IPS DF 6.9 (cell line): Measurements from ENCODE around the gene GABBR1.

Experiments
- DNase-seq: peaks from one replicate; pipeline ENCODE4 v3.0.0-alpha.2; 2013; ENCODE audit warnings: low read depth, low spot score
- H3K27ac ChIP-seq: one replicate; pipeline ENCODE4 v1.5.1; 2013; ENCODE audit warnings: low read length, control low read depth
- H3K27me3 ChIP-seq: 2 replicates; pipeline ENCODE4 v1.6.1; 2013; ENCODE audit warnings: mild to moderate bottlenecking, low read length; ENCODE audit not compliant: control insufficient read depth, insufficient read depth
- H3K36me3 ChIP-seq: 2 replicates; pipeline ENCODE4 v1.6.1; 2013; ENCODE audit warnings: low read length; ENCODE audit not compliant: control insufficient read depth, insufficient read depth
- H3K4me1 ChIP-seq: 2 replicates; pipeline ENCODE4 v1.6.1; 2013; ENCODE audit warnings: low read length; ENCODE audit not compliant: control insufficient read depth, insufficient read depth
- H3K4me3 ChIP-seq: 2 replicates; pipeline ENCODE4 v1.5.1; 2013; ENCODE audit warnings: mild to moderate bottlenecking, low read length
- H3K9me3 ChIP-seq: 2 replicates; pipeline ENCODE4 v1.6.1; 2013; ENCODE audit warnings: low read length, inconsistent platforms; ENCODE audit not compliant: control insufficient read depth, insufficient read depth
- WGBS: extraction: QIAGEN DNeasy Blood & Tissue Kit; methylation state at CpG from one replicate; pipeline ENCODE4 v1.1.7; 2013; ENCODE audit warnings: mixed read lengths, missing lambda C conversion rate; ENCODE audit not compliant: insufficient read length, insufficient coverage; 5-methylcytosine and 5-hydroxymethylcytosine counted together

Gene GABBR1

DNA sequence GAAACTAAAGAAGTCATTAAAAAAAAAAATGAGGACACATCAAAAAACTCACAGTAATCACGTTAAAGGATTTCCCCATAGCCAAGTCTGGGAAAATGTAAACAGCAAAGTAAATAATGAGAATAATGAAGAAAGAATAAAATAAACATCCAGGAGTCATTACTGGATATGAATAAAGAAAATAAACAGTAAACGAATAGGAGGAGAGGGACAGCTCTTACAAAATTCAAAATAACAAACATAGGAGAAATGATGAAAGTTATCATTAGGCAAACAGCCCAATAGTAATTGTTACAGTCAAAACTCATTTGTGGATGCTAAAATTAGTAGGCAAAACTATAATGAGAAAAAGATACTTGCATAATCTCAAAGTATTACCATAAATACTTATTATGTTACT is 65.4 kb downstream of the GABBR1 start:
- Histone ChIP-seq H3K4me3 (no peak overlapping the region), H3K9me3 (no peaks in the 10 kb centered on the region), H3K27ac (no peak overlapping the region), H3K36me3 (no peaks in the 10 kb centered on the region), H3K4me1 (no peaks in the 10 kb centered on the region), H3K27me3 (no peaks in the 10 kb centered on the region)
- DNase-seq, result no peak
- WGBS, result no CpG with 5 or more reads among the region's 2 CpGs

DNA sequence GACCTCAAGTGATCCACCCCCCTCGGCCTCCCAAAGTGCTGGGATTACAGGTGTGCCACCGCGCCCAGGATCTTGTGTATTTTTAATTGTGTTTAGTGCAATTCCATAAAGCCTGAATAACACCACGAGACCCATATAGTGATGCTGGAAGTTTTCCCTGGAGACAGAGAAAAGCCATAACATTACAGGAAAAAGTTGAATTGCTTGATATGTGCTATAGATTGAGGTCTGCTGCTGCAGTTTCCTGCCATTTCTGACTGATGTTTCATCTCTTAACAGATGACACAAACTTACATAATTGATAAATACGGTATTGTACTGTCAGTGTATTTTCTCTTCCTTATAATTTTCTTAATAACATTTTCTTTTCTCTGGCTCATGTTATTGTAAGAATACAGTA is 66.1 kb downstream of the GABBR1 start:
- WGBS, result no CpG with 5 or more reads among the region's 5 CpGs
- Histone ChIP-seq H3K4me3 (no peak overlapping the region), H3K4me1 (no peaks in the 10 kb centered on the region), H3K36me3 (no peaks in the 10 kb centered on the region), H3K27me3 (no peaks in the 10 kb centered on the region), H3K27ac (no peak overlapping the region), H3K9me3 (no peaks in the 10 kb centered on the region)
- DNase-seq, result no peak

DNA sequence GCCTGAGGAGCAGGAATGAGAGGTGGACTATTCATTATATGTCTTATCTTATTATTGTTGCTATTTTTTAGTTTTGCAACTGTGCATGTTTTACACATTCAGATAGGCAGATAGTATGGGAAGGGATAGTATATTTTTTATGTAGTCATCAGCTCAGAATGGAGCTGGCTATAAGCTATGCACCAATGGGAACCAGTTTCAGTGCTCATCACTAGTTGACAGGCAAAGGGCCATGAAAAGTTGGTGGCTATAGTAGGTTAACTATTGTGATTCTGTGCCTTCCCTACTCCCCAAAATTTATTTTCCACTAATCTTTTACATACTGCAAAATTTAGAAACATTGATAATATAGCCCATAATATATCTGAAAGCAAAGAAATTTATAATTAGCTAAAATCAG is 68.1 kb downstream of the GABBR1 start:
- Histone ChIP-seq H3K27ac (no peak overlapping the region), H3K4me3 (no peak overlapping the region), H3K9me3 (no peaks in the 10 kb centered on the region), H3K36me3 (no peaks in the 10 kb centered on the region), H3K27me3 (no peaks in the 10 kb centered on the region), H3K4me1 (no peaks in the 10 kb centered on the region)
- no peak for DNase-seq

DNA sequence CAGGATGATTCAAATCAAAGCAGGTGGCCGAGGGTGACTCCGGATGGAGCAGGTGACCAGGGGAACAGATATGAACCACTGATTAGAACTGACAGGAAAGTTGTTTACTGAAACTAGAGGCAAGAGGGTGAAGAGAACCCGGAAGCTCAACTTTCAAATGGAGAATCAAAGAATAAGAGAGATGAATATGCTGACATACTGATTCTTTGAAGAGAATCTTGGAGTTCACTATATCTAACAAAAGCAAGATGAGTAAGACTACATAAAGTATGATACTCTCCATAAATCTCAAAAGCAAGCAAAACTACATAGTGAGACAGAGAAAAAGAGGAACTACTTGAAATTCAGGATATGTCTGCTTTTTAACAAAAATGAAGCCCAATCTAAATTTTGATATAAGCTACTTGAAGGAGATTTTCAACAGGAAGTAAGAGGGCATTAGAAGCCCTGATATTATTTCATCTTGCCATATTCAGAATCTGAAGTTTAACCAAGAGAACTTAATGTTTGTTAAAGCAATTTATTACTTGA is 69.5 kb downstream of the GABBR1 start:
- no peak for DNase-seq
- no peak overlapping the region for H3K27ac ChIP-seq
- H3K4me1 ChIP-seq, result peaks cover under 1% of the 10 kb centered on the region; the same call in 1 of the 2 replicates
- no peaks in the 10 kb centered on the region for H3K9me3 ChIP-seq
- WGBS, result no CpG with 5 or more reads among the region's 3 CpGs
- no peak overlapping the region for H3K4me3 ChIP-seq
- no peaks in the 10 kb centered on the region for H3K36me3 ChIP-seq
- H3K27me3 ChIP-seq, result no peaks in the 10 kb centered on the region

DNA sequence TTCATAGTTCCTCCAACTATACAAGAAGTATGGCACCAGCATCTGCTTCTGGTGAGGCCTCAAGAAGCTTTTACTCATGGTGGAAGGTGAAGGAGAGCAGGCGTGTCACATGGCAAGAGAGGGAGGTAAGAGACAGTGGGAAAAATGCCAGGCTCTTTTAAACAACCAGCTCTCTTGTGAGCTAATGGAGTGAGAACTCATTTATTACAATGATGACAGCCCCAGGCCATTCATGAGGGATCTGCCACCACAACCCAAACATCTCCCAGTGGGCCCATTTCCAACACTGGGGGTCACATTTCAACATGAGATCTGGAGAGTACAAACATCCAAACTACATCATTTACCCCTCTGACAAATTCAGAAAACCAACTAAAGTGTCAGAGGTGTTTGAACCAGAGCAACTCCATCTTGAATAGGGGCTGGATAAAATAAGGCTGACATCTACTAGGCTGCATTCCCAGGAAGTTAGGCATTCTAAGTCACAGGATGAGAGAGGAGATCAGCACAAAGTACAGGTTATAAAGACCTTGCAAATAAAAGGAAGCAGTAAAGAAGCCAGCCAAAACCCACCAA is 71.3 kb downstream of the GABBR1 start:
- Histone ChIP-seq H3K4me1 (peaks cover 2% of the 10 kb centered on the region; the same call in 1 of the 2 replicates), H3K27ac (no peak overlapping the region), H3K9me3 (no peaks in the 10 kb centered on the region), H3K27me3 (no peaks in the 10 kb centered on the region), H3K4me3 (no peak overlapping the region), H3K36me3 (no peaks in the 10 kb centered on the region)
- no CpG with 5 or more reads among the region's 1 CpG for WGBS
- DNase-seq, result no peak

DNA sequence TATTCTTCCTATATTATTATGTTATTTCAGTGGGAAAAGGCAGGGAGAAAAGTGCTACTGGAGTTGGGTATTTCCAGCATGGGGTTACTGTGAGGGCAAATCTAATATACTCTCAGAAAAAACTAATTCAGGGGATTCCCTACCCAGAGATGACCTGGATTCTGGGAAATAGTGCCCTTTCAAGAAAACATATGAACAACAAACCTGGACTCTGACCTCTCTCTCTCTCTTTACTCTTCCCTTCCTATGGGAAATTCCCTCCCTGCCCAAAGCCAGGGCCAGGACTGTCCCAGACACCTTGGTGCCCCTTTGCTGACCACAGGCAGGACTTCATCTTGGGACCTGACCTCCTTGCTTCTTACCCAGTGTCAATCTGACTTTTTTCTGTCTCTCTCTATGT is 71.9 kb downstream of the GABBR1 start:
- no peak overlapping the region for H3K4me3 ChIP-seq
- no peaks in the 10 kb centered on the region for H3K9me3 ChIP-seq
- H3K36me3 ChIP-seq, result no peaks in the 10 kb centered on the region
- no peak for DNase-seq
- H3K27me3 ChIP-seq, result peaks cover 2% of the 10 kb centered on the region; the same call in 1 of the 2 replicates
- H3K27ac ChIP-seq, result no peak overlapping the region
- H3K4me1 ChIP-seq, result peaks cover 2% of the 10 kb centered on the region; the same call in 1 of the 2 replicates

DNA sequence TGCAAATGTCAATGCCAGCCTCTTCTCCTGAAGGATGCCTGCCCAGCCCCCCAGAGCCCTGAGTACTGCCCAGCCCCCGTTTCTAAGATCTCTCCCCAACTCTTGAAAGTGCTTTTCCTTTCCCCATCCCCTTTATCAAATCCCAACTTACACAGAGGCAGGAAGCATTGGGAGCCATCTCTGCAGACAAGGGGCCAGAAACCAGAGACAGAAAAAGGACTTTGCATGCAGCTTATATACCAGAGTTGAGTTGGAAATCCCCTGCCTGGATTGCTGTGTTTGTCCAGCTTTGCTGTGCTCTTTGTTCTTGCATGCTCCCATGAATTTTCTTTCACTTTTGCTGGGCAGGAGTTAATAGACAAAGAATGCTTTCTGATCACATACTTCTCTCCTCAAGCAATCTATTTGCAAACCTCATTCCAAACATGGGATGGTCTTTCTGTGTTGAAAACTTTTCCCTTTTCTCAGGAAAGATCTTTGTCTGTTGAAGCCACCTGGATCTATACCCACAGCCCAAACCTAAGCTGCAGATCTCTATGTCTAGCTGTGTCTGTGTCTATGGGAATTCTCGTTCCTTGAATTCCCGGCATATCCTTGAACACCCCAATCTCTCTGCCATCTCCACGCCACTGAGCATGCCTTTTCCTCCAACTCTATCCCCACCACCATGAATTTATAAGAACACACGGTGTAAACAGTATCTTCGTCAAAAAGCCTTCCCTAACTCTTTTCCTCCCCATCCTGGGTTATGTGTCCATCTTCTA is 73.3 kb downstream of the GABBR1 start, which contains the start of gene UBD:
TSS of gene UBD (minus strand) at position 209 of the 764 bp plus-strand sequence. CDS start at position 178, 31 bp downstream.
- Histone ChIP-seq H3K27ac (no peak within 1 kb of the TSS), H3K4me1 (peaks cover 2% of the 10 kb centered on the region; the same call in 1 of the 2 replicates), H3K9me3 (no peaks in the 10 kb centered on the region), H3K4me3 (no peak within 1 kb of the TSS), H3K36me3 (no peaks in the 10 kb centered on the region), H3K27me3 (peaks cover 11% of the 10 kb centered on the region)
- no CpG with 5 or more reads among the region's 6 CpGs for WGBS
- DNase-seq, result no peak

DNA sequence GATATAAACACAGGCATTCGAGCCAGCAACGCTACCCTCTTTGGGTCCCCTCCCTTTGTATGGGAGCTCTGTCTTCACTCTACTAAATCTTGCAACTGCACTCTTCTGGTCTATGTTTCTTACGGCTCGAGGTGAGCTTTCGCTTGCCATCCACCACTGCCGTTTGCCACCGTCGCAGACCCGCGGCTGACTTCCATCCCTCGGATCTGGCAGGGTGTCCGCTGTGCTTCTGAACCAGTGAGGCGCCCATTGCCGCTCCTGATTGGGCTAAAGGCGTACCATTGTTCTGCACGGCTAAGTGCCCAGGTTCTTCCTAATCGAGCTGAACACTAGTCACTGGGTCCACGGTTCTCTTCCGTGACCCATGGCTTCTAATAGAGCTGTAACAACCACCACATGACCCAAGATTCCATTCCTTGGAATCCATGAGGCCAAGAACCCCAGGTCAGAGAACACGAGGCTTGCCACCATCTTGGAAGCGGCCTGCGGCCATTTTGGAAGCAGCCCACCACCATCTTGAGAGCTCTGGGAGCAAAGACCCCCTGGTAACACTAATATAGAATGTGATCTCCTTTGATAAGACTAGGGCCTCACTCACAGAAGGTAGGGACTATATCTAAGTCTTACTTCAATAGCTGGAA is 74.4 kb downstream of the GABBR1 start:
- Histone ChIP-seq H3K36me3 (no peaks in the 10 kb centered on the region), H3K9me3 (no peaks in the 10 kb centered on the region), H3K4me3 (no peak overlapping the region), H3K27me3 (peaks cover 21% of the 10 kb centered on the region), H3K27ac (no peak overlapping the region), H3K4me1 (peaks cover 2% of the 10 kb centered on the region; the same call in 1 of the 2 replicates)
- DNase-seq, result no peak
- no CpG with 5 or more reads among the region's 22 CpGs for WGBS

DNA sequence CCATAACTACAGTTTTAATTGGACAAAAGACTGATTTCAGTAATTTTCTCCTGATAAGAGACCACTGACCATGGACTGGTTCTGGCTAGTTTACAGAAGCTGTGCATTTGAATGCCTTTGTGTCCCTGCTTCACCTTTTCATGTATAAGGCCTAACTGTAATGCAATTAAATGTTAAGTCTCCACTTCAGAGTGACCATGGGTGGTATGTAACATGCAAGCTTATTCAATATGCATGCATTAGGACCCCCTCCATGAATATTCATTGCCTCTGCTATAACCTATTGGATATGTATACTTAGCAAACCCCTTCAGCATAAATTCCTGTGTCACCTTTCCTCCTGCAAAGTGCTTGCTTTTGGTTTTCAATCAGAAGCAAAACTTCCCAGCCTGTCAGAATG is 75.7 kb downstream of the GABBR1 start:
- H3K4me3 ChIP-seq, result no peak overlapping the region
- no peaks in the 10 kb centered on the region for H3K36me3 ChIP-seq
- no peak for DNase-seq

DNA sequence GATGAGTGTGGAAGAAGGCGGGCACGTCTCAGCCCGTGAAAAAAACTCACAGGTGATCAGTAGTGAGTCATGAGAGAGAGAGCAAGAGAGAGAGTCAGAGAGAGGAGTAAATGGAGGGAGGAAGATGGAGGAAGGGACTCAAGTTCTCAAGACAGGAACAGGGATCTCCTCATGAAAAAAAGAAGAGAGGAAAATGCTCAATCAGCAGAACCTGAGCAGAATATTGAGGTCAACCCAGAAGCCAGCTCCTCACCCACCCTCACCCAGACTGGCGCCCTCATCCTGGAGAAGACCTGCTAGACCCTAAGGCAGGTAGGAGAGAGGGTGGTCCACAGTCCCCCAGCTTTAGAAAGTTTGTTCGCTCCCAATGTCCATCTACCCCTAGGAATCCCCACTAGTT is 78.2 kb downstream of the GABBR1 start:
- Histone ChIP-seq H3K9me3 (no peaks in the 10 kb centered on the region), H3K4me1 (peaks cover 2% of the 10 kb centered on the region; the same call in 1 of the 2 replicates), H3K27ac (no peak overlapping the region), H3K4me3 (no peak overlapping the region), H3K27me3 (peaks cover 23% of the 10 kb centered on the region), H3K36me3 (no peaks in the 10 kb centered on the region)
- WGBS, result no CpG with 5 or more reads among the region's 5 CpGs
- no peak for DNase-seq

More for the DNA sequence above, 75.7 kb downstream of the GABBR1 start:
- Histone ChIP-seq H3K4me1 (peaks cover 2% of the 10 kb centered on the region; the same call in 1 of the 2 replicates), H3K27me3 (peaks cover 23% of the 10 kb centered on the region), H3K9me3 (no peaks in the 10 kb centered on the region), H3K27ac (no peak overlapping the region)
